K562 (cell line): Measurements from ENCODE around the gene NRP1.

Experiments
- POLR2AphosphoS5 ChIP-seq: IDR thresholded peaks from 2 replicates; pipeline ENCODE4 v1.6.1; 2011; ENCODE audit warnings: mild to moderate bottlenecking, low read depth, low read length, moderate library complexity; ENCODE audit not compliant: control insufficient read depth, insufficient read depth
- SRF ChIP-seq, 2 experiments: fragments of 250-450, 450-650 bp in 1 of 2; sonication (Bioruptor Pico) in 1 of 2; sonication (generic) in 1 of 2; formaldehyde crosslinking; IDR thresholded peaks; 2 replicates each; pipeline versions ENCODE4 v1.5.0 to v1.5.1; 2020 to 2022; ENCODE audit warnings: mild to moderate bottlenecking in 1 of 2, missing genetic modification reagents in 1 of 2

- no peak for TF ChIP-seq POLR2AphosphoS5
- no peak for TF ChIP-seq SRF (CRISPR knock-in tag; IDR thresholded peaks at IDR 0.05)
These were observed 25.1 kb downstream of the NRP1 start for GRCh38 chr10:33309406-33309805.
